GM23338 (cell line): ENCODE data around the gene BLM. TPM values are rescaled to one million over a fixed set of nuclear protein-coding genes. Genes with fewer than 3 reads are reported as not detected.

Experiments
- ATAC-seq: fragments of 200-7000 bp; cut with Tn5 transposase; 3 replicates; pipeline ENCODE4 v1.9.1; 2020
- DNase-seq: peaks from one replicate; pipeline ENCODE4 v3.0.0-alpha.2; 2015; ENCODE audit warnings: low spot score
- H2AFZ ChIP-seq: fragments of 200-600 bp; sonication (generic); 2 replicates; pipeline ENCODE4 v1.8.0; 2016; ENCODE audit warnings: antibody characterized with exemption, mild to moderate bottlenecking, moderate library complexity
- H3F3A ChIP-seq: fragments of 200-600 bp; sonication (generic); replicated peaks from 2 replicates; pipeline ENCODE4 v1.8.0; 2017; ENCODE audit warnings: antibody characterized with exemption, mixed run types, low read depth
- H3K27ac ChIP-seq: fragments of 200-600 bp; sonication (generic); 2 replicates; pipeline ENCODE4 v1.6.1; 2016; ENCODE audit warnings: low read depth
- H3K27me3 ChIP-seq: fragments of 200-600 bp; sonication (generic); 2 replicates; pipeline ENCODE4 v1.8.0; 2016; ENCODE audit warnings: mild to moderate bottlenecking, mixed run types, moderate library complexity; ENCODE audit not compliant: insufficient read depth
- H3K36me3 ChIP-seq: fragments of 200-600 bp; sonication (generic); 2 replicates; pipeline ENCODE4 v1.8.0; 2016; ENCODE audit warnings: mild to moderate bottlenecking; ENCODE audit not compliant: insufficient read depth
- H3K4me1 ChIP-seq: fragments of 200-600 bp; sonication (generic); 2 replicates; pipeline ENCODE4 v1.8.0; 2016; ENCODE audit warnings: mild to moderate bottlenecking, moderate library complexity; ENCODE audit not compliant: insufficient read depth
- H3K4me2 ChIP-seq: fragments of 200-600 bp; sonication (generic); 2 replicates; pipeline ENCODE4 v1.7.1; 2017; ENCODE audit warnings: mixed run types
- H3K4me3 ChIP-seq: fragments of 200-600 bp; sonication (generic); 2 replicates; pipeline ENCODE4 v1.6.1; 2016; ENCODE audit warnings: mixed run types
- H3K79me2 ChIP-seq: fragments of 200-600 bp; sonication (generic); replicated peaks from 2 replicates; pipeline ENCODE4 v1.8.0; 2017; ENCODE audit warnings: mild to moderate bottlenecking; ENCODE audit not compliant: insufficient read depth
- H3K9me2 ChIP-seq: fragments of 200-600 bp; sonication (generic); 2 replicates; pipeline ENCODE4 v1.8.0; 2017; ENCODE audit not compliant: insufficient read depth
- H4K20me1 ChIP-seq: fragments of 200-600 bp; sonication (generic); replicated peaks from 2 replicates; pipeline ENCODE4 v1.8.0; 2017; ENCODE audit warnings: mild to moderate bottlenecking; ENCODE audit not compliant: insufficient read depth
- H3K27ac Mint-ChIP-seq: 2 replicates; pipeline ENCODE4 v1.8.0; 2020; ENCODE audit warnings: inconsistent platforms, mild to moderate bottlenecking, moderate library complexity, mixed read lengths
- H3K27me3 Mint-ChIP-seq: 3 replicates; pipeline ENCODE4 v1.8.0; 2022; ENCODE audit warnings: low read depth, mild to moderate bottlenecking, moderate library complexity, mixed read lengths, inconsistent platforms; ENCODE audit not compliant: insufficient read depth, poor library complexity
- H3K36me3 Mint-ChIP-seq: 3 replicates; pipeline ENCODE4 v1.8.0; 2021; ENCODE audit warnings: low read depth, mild to moderate bottlenecking, inconsistent platforms, moderate library complexity, mixed read lengths
- H3K4me1 Mint-ChIP-seq: 3 replicates; pipeline ENCODE4 v1.8.0; 2020; ENCODE audit warnings: mild to moderate bottlenecking, inconsistent platforms, mixed read lengths
- H3K4me3 Mint-ChIP-seq: 3 replicates; pipeline ENCODE4 v1.8.0; 2021; ENCODE audit warnings: moderate library complexity, mild to moderate bottlenecking, inconsistent platforms, mixed read lengths
- H3K9me3 Mint-ChIP-seq: 3 replicates; pipeline ENCODE4 v1.8.0; 2020; ENCODE audit warnings: moderate library complexity, mild to moderate bottlenecking, inconsistent platforms, mixed read lengths
- CREB1 ChIP-seq: fragments of 250-450 bp; sonication (Bioruptor Pico); IDR thresholded peaks from 2 replicates; pipeline ENCODE4 v1.5.0; 2020; ENCODE audit warnings: low read depth, mild to moderate bottlenecking, moderate library complexity
- EZH2 ChIP-seq: fragments of 200-600 bp; sonication (generic); IDR thresholded peaks from one replicate; pipeline ENCODE4 v1.8.0; 2017; ENCODE audit warnings: antibody characterized with exemption, mild to moderate bottlenecking, low read depth; ENCODE audit not compliant: unreplicated experiment
- EZH2phosphoT487 ChIP-seq: fragments of 200-600 bp; sonication (generic); IDR thresholded peaks from one replicate; pipeline ENCODE4 v1.8.1; 2018; ENCODE audit warnings: antibody characterized with exemption; ENCODE audit not compliant: unreplicated experiment
- JUNB ChIP-seq: IDR thresholded peaks from one replicate; pipeline ENCODE4 v1.6.1; 2016; ENCODE audit warnings: antibody characterized with exemption; ENCODE audit not compliant: unreplicated experiment
- NANOG ChIP-seq: IDR thresholded peaks from 2 replicates; pipeline ENCODE4 v1.6.1; 2016; ENCODE audit warnings: antibody characterized with exemption, borderline replicate concordance
- POLR2AphosphoS5 ChIP-seq: IDR thresholded peaks from 2 replicates; pipeline ENCODE4 v1.6.1; 2016; ENCODE audit warnings: antibody characterized with exemption, low read depth
- STAT1 ChIP-seq: IDR thresholded peaks from one replicate; pipeline ENCODE4 v1.6.1; 2016; ENCODE audit warnings: antibody characterized with exemption; ENCODE audit not compliant: unreplicated experiment
- ZNF114 ChIP-seq: fragments of 250-450 bp; sonication (Bioruptor Pico); IDR thresholded peaks from 2 replicates; pipeline ENCODE4 v1.5.0; 2020; ENCODE audit warnings: mild to moderate bottlenecking, moderate library complexity
- ZNF331 ChIP-seq: fragments of 250-450 bp; sonication (Bioruptor Pico); IDR thresholded peaks from 2 replicates; pipeline ENCODE4 v1.5.0; 2020; ENCODE audit warnings: low read depth, mild to moderate bottlenecking, moderate library complexity
- polyA plus RNA-seq: library from polyadenylated mRNA; unstranded; fragments of >200 nt; fragmentation: Nextera tagmentation; extraction: Ambion mirVana; gene quantifications from 2 replicates; pipeline ENCODE4 v1.2.1, GENCODE V29; 2016
- total RNA-seq: library from RNA; depleted of rRNA; stranded (reverse); fragments of >200 nt; shearing (Covaris generic); gene quantifications from 2 replicates; pipeline ENCODE4 v1.2.3, GENCODE V29; 2014
- TF ChIP-seq, protein P1 (sequence below): fragments of 250-450 bp; sonication (Bioruptor Pico); IDR thresholded peaks from 2 replicates; pipeline ENCODE4 v1.5.0; 2020; ENCODE audit warnings: mild to moderate bottlenecking, moderate library complexity
- TF ChIP-seq, protein P2 (sequence below): IDR thresholded peaks from one replicate; pipeline ENCODE4 v1.6.1; 2018; ENCODE audit warnings: antibody characterized with exemption; ENCODE audit not compliant: unreplicated experiment
- TF ChIP-seq, protein P3 (sequence below), 2 experiments: fragments of 200-600 bp in 1 of 2; sonication (generic) in 1 of 2; conservative IDR thresholded peaks; 2 replicates each; pipeline versions ENCODE4 v1.5.1 to v1.6.1; 2016 to 2017; ENCODE audit warnings: antibody characterized with exemption in 2 of 2, low read depth in 2 of 2, mild to moderate bottlenecking in 2 of 2, moderate library complexity in 1 of 2
- TF ChIP-seq, protein P4 (sequence below): IDR thresholded peaks from 2 replicates; pipeline ENCODE4 v1.6.1; 2016; ENCODE audit warnings: antibody characterized with exemption

BLM gene
- total and polyA plus RNA-seq, 2 experiments from 2014 or later, result 43.1 to 43.3 TPM

DNA sequence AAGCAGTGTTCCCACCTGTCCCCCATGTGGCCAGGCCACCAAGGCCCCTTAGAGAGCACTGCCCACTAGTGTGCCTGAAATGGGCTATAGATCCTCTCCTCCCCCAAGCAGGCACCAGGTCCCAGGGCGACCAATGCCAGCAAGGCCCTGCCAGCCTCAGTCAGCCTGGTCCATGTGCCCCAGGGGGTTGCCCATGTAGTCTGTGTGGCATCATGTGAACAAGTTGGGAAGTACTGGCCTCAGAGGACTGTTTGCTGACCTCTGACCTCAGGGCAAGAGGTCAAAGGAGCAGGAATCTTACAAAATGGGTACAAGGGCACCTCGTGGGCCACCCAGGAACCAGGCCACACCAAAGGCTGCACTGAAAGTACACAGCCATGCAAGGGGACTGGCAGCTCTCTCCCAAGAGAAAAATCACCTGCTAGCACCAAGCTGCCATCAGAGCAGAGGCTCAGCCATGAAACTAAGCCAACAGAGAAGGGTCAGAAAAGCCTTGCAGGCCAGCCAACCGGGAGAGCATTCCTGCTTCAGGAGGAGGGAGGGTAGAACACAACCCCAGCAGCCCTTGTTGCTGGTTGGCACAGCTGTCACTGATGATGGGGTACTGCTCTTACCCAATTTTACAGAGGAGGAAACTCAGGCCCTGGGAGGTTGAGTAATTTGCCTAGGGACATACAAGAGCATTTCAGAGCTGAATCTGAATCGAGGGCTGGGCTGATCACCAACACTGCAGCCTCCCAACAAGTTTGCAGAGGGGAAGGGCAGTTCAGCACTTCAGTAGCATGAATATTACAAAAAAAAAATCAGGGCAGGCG, 146.0 kb downstream of the BLM start:
- Histone ChIP-seq H3K9me2 (no peaks in the 10 kb centered on the region), H2AFZ (no peak overlapping the region; the same call in 1 of the 2 replicates), H3K79me2 (no peaks in the 10 kb centered on the region), H3K4me2 (no peak overlapping the region), H3K27ac (no peak overlapping the region), H3K27me3 (no peaks in the 10 kb centered on the region), H4K20me1 (no peaks in the 10 kb centered on the region), H3K4me1 (peaks cover 12% of the 10 kb centered on the region), H3K4me3 (no peak overlapping the region), H3F3A (no peaks in the 10 kb centered on the region), H3K36me3 (no peaks in the 10 kb centered on the region)
- ATAC-seq (no peak), DNase-seq (no peak)
- no peak overlapping the region for H3K27ac Mint-ChIP-seq
- no peak overlapping the region for H3K4me3 Mint-ChIP-seq
- H3K4me1 Mint-ChIP-seq, result peaks cover 21% of the 10 kb centered on the region
- TF ChIP-seq, protein P1, sequence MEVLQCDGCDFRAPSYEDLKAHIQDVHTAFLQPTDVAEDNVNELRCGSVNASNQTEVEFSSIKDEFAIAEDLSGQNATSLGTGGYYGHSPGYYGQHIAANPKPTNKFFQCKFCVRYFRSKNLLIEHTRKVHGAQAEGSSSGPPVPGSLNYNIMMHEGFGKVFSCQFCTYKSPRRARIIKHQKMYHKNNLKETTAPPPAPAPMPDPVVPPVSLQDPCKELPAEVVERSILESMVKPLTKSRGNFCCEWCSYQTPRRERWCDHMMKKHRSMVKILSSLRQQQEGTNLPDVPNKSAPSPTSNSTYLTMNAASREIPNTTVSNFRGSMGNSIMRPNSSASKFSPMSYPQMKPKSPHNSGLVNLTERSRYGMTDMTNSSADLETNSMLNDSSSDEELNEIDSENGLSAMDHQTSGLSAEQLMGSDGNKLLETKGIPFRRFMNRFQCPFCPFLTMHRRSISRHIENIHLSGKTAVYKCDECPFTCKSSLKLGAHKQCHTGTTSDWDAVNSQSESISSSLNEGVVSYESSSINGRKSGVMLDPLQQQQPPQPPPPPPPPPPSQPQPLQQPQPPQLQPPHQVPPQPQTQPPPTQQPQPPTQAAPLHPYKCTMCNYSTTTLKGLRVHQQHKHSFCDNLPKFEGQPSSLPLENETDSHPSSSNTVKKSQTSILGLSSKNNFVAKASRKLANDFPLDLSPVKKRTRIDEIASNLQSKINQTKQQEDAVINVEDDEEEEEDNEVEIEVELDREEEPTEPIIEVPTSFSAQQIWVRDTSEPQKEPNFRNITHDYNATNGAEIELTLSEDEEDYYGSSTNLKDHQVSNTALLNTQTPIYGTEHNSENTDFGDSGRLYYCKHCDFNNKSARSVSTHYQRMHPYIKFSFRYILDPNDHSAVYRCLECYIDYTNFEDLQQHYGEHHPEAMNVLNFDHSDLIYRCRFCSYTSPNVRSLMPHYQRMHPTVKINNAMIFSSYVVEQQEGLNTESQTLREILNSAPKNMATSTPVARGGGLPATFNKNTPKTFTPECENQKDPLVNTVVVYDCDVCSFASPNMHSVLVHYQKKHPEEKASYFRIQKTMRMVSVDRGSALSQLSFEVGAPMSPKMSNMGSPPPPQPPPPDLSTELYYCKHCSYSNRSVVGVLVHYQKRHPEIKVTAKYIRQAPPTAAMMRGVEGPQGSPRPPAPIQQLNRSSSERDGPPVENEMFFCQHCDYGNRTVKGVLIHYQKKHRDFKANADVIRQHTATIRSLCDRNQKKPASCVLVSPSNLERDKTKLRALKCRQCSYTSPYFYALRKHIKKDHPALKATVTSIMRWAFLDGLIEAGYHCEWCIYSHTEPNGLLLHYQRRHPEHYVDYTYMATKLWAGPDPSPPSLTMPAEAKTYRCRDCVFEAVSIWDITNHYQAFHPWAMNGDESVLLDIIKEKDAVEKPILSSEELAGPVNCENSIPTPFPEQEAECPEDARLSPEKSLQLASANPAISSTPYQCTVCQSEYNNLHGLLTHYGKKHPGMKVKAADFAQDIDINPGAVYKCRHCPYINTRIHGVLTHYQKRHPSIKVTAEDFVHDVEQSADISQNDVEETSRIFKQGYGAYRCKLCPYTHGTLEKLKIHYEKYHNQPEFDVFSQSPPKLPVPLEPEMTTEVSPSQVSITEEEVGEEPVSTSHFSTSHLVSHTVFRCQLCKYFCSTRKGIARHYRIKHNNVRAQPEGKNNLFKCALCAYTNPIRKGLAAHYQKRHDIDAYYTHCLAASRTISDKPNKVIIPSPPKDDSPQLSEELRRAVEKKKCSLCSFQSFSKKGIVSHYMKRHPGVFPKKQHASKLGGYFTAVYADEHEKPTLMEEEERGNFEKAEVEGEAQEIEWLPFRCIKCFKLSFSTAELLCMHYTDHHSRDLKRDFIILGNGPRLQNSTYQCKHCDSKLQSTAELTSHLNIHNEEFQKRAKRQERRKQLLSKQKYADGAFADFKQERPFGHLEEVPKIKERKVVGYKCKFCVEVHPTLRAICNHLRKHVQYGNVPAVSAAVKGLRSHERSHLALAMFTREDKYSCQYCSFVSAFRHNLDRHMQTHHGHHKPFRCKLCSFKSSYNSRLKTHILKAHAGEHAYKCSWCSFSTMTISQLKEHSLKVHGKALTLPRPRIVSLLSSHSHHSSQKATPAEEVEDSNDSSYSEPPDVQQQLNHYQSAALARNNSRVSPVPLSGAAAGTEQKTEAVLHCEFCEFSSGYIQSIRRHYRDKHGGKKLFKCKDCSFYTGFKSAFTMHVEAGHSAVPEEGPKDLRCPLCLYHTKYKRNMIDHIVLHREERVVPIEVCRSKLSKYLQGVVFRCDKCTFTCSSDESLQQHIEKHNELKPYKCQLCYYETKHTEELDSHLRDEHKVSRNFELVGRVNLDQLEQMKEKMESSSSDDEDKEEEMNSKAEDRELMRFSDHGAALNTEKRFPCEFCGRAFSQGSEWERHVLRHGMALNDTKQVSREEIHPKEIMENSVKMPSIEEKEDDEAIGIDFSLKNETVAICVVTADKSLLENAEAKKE (CRISPR knock-in tag), result no peak
- TF ChIP-seq STAT1 (no peak), ZNF114 (CRISPR knock-in tag) (no peak), POLR2AphosphoS5 (no peak), NANOG (no peak), JUNB (no peak), EZH2phosphoT487 (no peak), CREB1 (CRISPR knock-in tag) (no peak), EZH2 (no peak), ZNF331 (no peak)
- TF ChIP-seq, protein P2, sequence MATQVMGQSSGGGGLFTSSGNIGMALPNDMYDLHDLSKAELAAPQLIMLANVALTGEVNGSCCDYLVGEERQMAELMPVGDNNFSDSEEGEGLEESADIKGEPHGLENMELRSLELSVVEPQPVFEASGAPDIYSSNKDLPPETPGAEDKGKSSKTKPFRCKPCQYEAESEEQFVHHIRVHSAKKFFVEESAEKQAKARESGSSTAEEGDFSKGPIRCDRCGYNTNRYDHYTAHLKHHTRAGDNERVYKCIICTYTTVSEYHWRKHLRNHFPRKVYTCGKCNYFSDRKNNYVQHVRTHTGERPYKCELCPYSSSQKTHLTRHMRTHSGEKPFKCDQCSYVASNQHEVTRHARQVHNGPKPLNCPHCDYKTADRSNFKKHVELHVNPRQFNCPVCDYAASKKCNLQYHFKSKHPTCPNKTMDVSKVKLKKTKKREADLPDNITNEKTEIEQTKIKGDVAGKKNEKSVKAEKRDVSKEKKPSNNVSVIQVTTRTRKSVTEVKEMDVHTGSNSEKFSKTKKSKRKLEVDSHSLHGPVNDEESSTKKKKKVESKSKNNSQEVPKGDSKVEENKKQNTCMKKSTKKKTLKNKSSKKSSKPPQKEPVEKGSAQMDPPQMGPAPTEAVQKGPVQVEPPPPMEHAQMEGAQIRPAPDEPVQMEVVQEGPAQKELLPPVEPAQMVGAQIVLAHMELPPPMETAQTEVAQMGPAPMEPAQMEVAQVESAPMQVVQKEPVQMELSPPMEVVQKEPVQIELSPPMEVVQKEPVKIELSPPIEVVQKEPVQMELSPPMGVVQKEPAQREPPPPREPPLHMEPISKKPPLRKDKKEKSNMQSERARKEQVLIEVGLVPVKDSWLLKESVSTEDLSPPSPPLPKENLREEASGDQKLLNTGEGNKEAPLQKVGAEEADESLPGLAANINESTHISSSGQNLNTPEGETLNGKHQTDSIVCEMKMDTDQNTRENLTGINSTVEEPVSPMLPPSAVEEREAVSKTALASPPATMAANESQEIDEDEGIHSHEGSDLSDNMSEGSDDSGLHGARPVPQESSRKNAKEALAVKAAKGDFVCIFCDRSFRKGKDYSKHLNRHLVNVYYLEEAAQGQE, result no peak
- TF ChIP-seq, protein P3, sequence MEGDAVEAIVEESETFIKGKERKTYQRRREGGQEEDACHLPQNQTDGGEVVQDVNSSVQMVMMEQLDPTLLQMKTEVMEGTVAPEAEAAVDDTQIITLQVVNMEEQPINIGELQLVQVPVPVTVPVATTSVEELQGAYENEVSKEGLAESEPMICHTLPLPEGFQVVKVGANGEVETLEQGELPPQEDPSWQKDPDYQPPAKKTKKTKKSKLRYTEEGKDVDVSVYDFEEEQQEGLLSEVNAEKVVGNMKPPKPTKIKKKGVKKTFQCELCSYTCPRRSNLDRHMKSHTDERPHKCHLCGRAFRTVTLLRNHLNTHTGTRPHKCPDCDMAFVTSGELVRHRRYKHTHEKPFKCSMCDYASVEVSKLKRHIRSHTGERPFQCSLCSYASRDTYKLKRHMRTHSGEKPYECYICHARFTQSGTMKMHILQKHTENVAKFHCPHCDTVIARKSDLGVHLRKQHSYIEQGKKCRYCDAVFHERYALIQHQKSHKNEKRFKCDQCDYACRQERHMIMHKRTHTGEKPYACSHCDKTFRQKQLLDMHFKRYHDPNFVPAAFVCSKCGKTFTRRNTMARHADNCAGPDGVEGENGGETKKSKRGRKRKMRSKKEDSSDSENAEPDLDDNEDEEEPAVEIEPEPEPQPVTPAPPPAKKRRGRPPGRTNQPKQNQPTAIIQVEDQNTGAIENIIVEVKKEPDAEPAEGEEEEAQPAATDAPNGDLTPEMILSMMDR (conservative IDR thresholded peaks at IDR 0.05; ENCODE audit: low read depth in 2 of 2), result no peak
- TF ChIP-seq, protein P4, sequence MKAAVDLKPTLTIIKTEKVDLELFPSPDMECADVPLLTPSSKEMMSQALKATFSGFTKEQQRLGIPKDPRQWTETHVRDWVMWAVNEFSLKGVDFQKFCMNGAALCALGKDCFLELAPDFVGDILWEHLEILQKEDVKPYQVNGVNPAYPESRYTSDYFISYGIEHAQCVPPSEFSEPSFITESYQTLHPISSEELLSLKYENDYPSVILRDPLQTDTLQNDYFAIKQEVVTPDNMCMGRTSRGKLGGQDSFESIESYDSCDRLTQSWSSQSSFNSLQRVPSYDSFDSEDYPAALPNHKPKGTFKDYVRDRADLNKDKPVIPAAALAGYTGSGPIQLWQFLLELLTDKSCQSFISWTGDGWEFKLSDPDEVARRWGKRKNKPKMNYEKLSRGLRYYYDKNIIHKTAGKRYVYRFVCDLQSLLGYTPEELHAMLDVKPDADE, result no peak
- H3K9me3 Mint-ChIP-seq, result no peaks in the 10 kb centered on the region
- H3K36me3 Mint-ChIP-seq, result no peaks in the 10 kb centered on the region
- peaks cover 5% of the 10 kb centered on the region for H3K27me3 Mint-ChIP-seq
